Muscle layer of colon (tissue), 2 donors: ENCODE results near the gene ENDOU.

Experiments used
- H3K27ac ChIP-seq: one replicate; pipeline ENCODE4 v1.7.0; 2013; ENCODE audit warnings: low read depth, mild to moderate bottlenecking, low read length, moderate library complexity
- H3K27me3 ChIP-seq, 2 donors: one replicate each; pipeline ENCODE4 v1.7.0; 2013; ENCODE audit warnings: low read length in 2 of 2, mild to moderate bottlenecking in 2 of 2; ENCODE audit not compliant: insufficient read depth in 2 of 2, control insufficient read depth in 1 of 2
- H3K36me3 ChIP-seq: one replicate; pipeline ENCODE4 v1.7.0; 2013; ENCODE audit warnings: mild to moderate bottlenecking, low read length; ENCODE audit not compliant: insufficient read depth
- H3K4me1 ChIP-seq: one replicate; pipeline ENCODE4 v1.7.0; 2013; ENCODE audit warnings: mild to moderate bottlenecking, low read length; ENCODE audit not compliant: insufficient read depth
- H3K4me3 ChIP-seq, 2 donors: one replicate each; pipeline ENCODE4 v1.7.0; 2013; ENCODE audit warnings: low read length in 2 of 2, low read depth in 1 of 2, mild to moderate bottlenecking in 1 of 2, moderate library complexity in 1 of 2
- H3K9ac ChIP-seq: one replicate; pipeline ENCODE4 v1.7.0; 2013; ENCODE audit warnings: low read length
- H3K9me3 ChIP-seq: one replicate; pipeline ENCODE4 v1.7.0; 2013; ENCODE audit warnings: mild to moderate bottlenecking, low read length
- donor health status: abdominal sarcoma.
- donor health status: Adenocarcinoma of cecum.

Gene ENDOU

DNA sequence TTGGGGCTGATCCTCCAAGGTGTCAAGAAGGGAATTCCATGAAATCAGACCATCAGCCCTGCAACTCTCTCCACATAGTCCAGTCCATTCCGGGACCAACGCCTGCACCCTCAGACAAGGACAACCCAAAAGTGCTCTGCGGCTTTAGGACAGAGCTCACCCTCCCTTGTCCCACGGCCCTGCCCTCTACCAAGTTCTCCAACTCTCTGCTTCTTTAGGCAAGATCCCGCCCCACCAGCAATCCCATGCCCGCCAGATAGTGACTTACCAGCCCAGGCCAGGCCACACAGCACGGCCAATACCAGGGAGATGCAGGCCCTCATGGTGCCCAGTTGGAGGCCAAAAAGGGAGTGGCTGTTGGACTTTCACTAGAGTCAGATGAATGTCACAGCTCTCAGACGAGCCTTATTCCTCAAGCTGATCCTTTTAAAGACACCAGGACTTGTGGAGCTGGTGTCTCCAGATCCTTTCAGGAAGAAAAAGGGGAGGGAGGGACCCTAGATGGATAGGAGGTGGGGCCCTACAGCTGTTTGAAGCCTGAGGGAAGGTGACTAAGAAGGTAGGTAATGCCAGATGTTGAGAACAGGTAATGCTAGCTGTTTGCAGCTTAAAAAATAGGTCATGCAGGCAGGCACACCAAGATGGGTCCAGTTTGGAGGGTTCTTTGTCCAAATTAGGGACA is at the start of gene ENDOU:
TSS of gene ENDOU (minus strand) at position 400 of the 682 bp plus-strand sequence. CDS start at position 323, 77 bp downstream.
- no peak within 1 kb of the TSS for H3K27ac ChIP-seq
- H3K4me1 ChIP-seq = no peaks in the 10 kb centered on the region
- no peaks in the 10 kb centered on the region for H3K9me3 ChIP-seq
- no peaks in the 10 kb centered on the region for H3K36me3 ChIP-seq
- no peak within 1 kb of the TSS for H3K9ac ChIP-seq
- H3K4me3 ChIP-seq = no peak within 1 kb of the TSS
- H3K27me3 ChIP-seq = no peaks in the 10 kb centered on the region

GRCh38 chr12:47774663-47775062 is 49.4 kb upstream of the ENDOU start:
- Histone ChIP-seq H3K9ac (no peak overlapping the region), H3K9me3 (no peaks in the 10 kb centered on the region), H3K36me3 (no peaks in the 10 kb centered on the region), H3K27me3 (no peaks in the 10 kb centered on the region), H3K27ac (no peak overlapping the region), H3K4me3 (no peak overlapping the region), H3K4me1 (peaks cover 65% of the 10 kb centered on the region)

GRCh38 chr12:47773858-47774580 is 48.7 kb upstream of the ENDOU start:
- peak overlapping the region; percentile 64 for H3K27ac ChIP-seq
- H3K27me3 ChIP-seq = no peaks in the 10 kb centered on the region
- peaks cover 59% of the 10 kb centered on the region for H3K4me1 ChIP-seq
- peak overlapping the region; percentile 64 to 81 for H3K4me3 ChIP-seq
- H3K9me3 ChIP-seq = no peaks in the 10 kb centered on the region
- no peaks in the 10 kb centered on the region for H3K36me3 ChIP-seq
- peak overlapping the region; percentile 11 for H3K9ac ChIP-seq

DNA sequence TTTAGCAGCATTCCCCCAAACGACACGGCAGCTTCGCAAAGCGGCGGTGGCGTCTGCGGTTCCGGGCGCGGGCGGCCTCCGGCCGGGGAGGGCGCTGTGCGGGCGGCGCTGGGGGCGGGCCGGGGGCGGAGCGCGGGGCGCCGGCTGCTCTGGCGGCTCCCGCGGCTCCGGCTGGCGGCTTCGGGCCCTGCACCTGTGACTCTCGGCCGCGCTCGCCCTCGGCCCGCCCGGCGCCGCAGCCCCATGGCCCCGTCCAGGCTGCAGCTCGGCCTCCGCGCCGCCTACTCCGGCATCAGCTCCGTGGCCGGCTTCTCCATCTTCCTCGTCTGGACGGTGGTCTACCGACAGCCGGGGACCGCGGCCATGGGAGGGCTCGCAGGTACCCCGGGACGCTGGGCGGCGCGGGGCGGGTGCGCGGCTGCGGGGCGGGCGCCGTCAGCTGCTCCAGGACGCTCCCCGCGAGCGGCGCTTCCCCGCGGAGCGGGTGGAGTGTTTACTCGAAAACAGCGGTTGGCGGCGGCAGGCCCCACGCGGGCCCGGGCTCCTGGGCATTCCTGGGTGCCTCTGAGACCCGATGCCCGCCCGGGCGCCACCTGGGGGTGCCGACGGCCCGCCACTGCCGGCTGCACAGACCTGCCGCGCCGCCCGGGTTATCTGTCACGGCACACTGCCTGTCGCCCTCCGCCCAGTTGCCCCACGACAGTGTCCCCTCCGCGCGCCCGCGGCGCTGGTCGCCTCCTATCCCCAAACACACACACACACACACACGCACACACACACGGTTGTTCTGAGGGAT is 48.0 kb upstream of the ENDOU start, which contains the start of gene SLC48A1:
TSS of gene SLC48A1 (plus strand) at position 177 of the 796 bp plus-strand sequence. CDS start at position 244, 67 bp downstream.
- H3K4me1 ChIP-seq = peaks cover 53% of the 10 kb centered on the region
- no peaks in the 10 kb centered on the region for H3K36me3 ChIP-seq
- H3K9ac ChIP-seq = peak within 1 kb of the TSS; percentile 11
- H3K27me3 ChIP-seq = no peaks in the 10 kb centered on the region
- peak within 1 kb of the TSS; percentile 64 to 81 for H3K4me3 ChIP-seq
- H3K27ac ChIP-seq = peak within 1 kb of the TSS; percentile 64
- H3K9me3 ChIP-seq = no peaks in the 10 kb centered on the region

DNA sequence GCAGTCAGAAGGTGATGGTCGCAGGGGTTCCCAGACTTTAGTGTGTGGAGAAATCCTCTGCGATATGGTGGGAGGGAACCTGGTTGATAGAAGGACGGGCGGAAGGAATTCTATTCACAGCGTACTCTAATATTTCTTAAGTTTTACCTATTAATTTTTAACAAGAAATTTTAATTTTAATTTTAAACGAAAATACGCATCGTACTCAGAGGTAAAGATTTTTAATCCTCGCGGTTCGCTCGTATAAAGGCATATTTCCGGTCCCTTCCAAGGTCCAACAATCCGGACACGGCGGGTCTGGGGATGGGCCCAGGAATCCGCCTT is 47.4 kb upstream of the ENDOU start:
- H3K27me3 ChIP-seq = no peaks in the 10 kb centered on the region
- H3K9ac ChIP-seq = no peak overlapping the region
- peaks cover 48% of the 10 kb centered on the region for H3K4me1 ChIP-seq
- peak overlapping the region; percentile 29 to 30 for H3K4me3 ChIP-seq
- peak overlapping the region; percentile 62 for H3K27ac ChIP-seq
- no peaks in the 10 kb centered on the region for H3K9me3 ChIP-seq
- H3K36me3 ChIP-seq = no peaks in the 10 kb centered on the region

DNA sequence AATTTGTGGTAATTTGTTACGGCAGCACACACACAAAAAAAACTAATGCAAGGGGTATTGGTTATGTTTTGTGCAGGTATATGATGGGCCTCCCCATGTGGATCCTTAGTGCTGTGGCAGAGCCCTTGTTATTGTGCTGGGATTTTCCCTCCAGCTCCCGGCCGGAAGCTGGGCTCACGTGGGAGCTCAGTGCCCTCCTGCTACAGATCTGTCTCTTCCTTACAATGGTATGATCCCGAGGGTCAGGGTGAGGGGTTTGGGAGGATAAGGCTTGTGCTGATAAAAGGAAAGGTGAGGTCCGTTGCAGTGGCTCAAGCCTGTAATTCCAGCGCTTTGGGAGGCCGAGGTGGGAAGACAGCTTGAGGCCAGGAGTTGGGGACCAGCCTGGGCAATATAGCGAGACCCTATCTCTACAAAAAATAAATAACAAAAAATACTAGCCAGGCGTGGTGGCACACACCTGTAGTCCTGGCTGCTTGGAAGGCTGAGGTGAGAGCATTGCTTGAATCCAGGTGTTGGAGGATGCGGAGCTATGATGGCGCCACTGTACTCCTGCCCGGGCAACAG is 46.9 kb upstream of the ENDOU start:
- Histone ChIP-seq H3K9me3 (no peaks in the 10 kb centered on the region), H3K36me3 (no peaks in the 10 kb centered on the region), H3K27me3 (no peaks in the 10 kb centered on the region), H3K27ac (no peak overlapping the region), H3K4me3 (peak overlapping the region in 1 of 2 donors; percentile 29), H3K9ac (no peak overlapping the region), H3K4me1 (peaks cover 44% of the 10 kb centered on the region)

- no peak overlapping the region for H3K4me3 ChIP-seq
- H3K4me1 ChIP-seq = peaks cover 38% of the 10 kb centered on the region
- no peaks in the 10 kb centered on the region for H3K36me3 ChIP-seq
- no peaks in the 10 kb centered on the region for H3K9me3 ChIP-seq
- H3K9ac ChIP-seq = no peak overlapping the region
- H3K27me3 ChIP-seq = no peaks in the 10 kb centered on the region
- no peak overlapping the region for H3K27ac ChIP-seq
Observed at GRCh38 chr12:47771304-47771703, 46.0 kb upstream of the ENDOU start.

- H3K4me1 ChIP-seq = peaks cover 38% of the 10 kb centered on the region
- no peak overlapping the region for H3K4me3 ChIP-seq
- H3K9ac ChIP-seq = no peak overlapping the region
- no peaks in the 10 kb centered on the region for H3K36me3 ChIP-seq
- H3K27me3 ChIP-seq = no peaks in the 10 kb centered on the region
- H3K27ac ChIP-seq = no peak overlapping the region
- no peaks in the 10 kb centered on the region for H3K9me3 ChIP-seq
Observed at GRCh38 chr12:47770086-47770726, 44.9 kb upstream of the ENDOU start.

GRCh38 chr12:47769234-47770085 is 44.2 kb upstream of the ENDOU start:
- Histone ChIP-seq H3K4me1 (peaks cover 31% of the 10 kb centered on the region), H3K27me3 (no peaks in the 10 kb centered on the region), H3K27ac (no peak overlapping the region), H3K9ac (no peak overlapping the region), H3K9me3 (no peaks in the 10 kb centered on the region), H3K4me3 (no peak overlapping the region), H3K36me3 (no peaks in the 10 kb centered on the region)

- Histone ChIP-seq H3K4me1 (peaks cover 28% of the 10 kb centered on the region), H3K4me3 (no peak overlapping the region), H3K36me3 (no peaks in the 10 kb centered on the region), H3K27me3 (no peaks in the 10 kb centered on the region), H3K27ac (no peak overlapping the region), H3K9me3 (no peaks in the 10 kb centered on the region), H3K9ac (no peak overlapping the region)
Observed at GRCh38 chr12:47768323-47768811, 43.1 kb upstream of the ENDOU start.
